ENCODE results near the gene EHD4. TPM values are rescaled to one million over a fixed set of nuclear protein-coding genes. Genes with fewer than 3 reads are reported as not detected.

The EHD4 gene
- total RNA-seq, 1 donor from 2014 or later = 18.8 TPM

GRCh38 chr15:41862515-41863116 is 109.7 kb downstream of the EHD4 start:
- Mint-ChIP-seq H3K4me3 (no peak overlapping the region), H3K9me3 (no peaks in the 10 kb centered on the region), H3K27ac (no peak overlapping the region), H3K27me3 (no peaks in the 10 kb centered on the region), H3K36me3 (no peaks in the 10 kb centered on the region), H3K4me1 (ENCODE audit: unreplicated experiment) (peaks cover 10% of the 10 kb centered on the region)
- no peak for DNase-seq (ENCODE audit: extremely low spot score, unreplicated experiment)
- no peak for TF ChIP-seq CTCF (conservative IDR thresholded peaks at IDR 0.05)

GRCh38 chr15:41861736-41862356 is 110.5 kb downstream of the EHD4 start:
- no peaks in the 10 kb centered on the region for H3K27me3 Mint-ChIP-seq
- no peak overlapping the region for H3K4me3 Mint-ChIP-seq
- no peaks in the 10 kb centered on the region for H3K9me3 Mint-ChIP-seq
- H3K36me3 Mint-ChIP-seq = no peaks in the 10 kb centered on the region
- no peak for DNase-seq (ENCODE audit: extremely low spot score, unreplicated experiment)
- peaks cover 5% of the 10 kb centered on the region for H3K4me1 Mint-ChIP-seq (ENCODE audit: unreplicated experiment)
- H3K27ac Mint-ChIP-seq = no peak overlapping the region
- TF ChIP-seq CTCF (conservative IDR thresholded peaks at IDR 0.05) = no peak

- H3K4me3 Mint-ChIP-seq = no peak overlapping the region
- TF ChIP-seq CTCF (conservative IDR thresholded peaks at IDR 0.05) = no peak
- peaks cover 9% of the 10 kb centered on the region for H3K4me1 Mint-ChIP-seq (ENCODE audit: unreplicated experiment)
- H3K9me3 Mint-ChIP-seq = no peaks in the 10 kb centered on the region
- DNase-seq (ENCODE audit: extremely low spot score, unreplicated experiment) = no peak
- no peaks in the 10 kb centered on the region for H3K27me3 Mint-ChIP-seq
- no peaks in the 10 kb centered on the region for H3K36me3 Mint-ChIP-seq
- H3K27ac Mint-ChIP-seq = no peak overlapping the region
Observed at GRCh38 chr15:41860049-41860828, 112.1 kb downstream of the EHD4 start.

- Mint-ChIP-seq H3K4me1 (ENCODE audit: unreplicated experiment) (peaks cover 9% of the 10 kb centered on the region), H3K4me3 (no peak overlapping the region), H3K9me3 (no peaks in the 10 kb centered on the region), H3K27ac (peak overlapping the region; percentile 21), H3K27me3 (no peaks in the 10 kb centered on the region), H3K36me3 (no peaks in the 10 kb centered on the region)
- no peak for DNase-seq (ENCODE audit: extremely low spot score, unreplicated experiment)
- no peak for TF ChIP-seq CTCF (conservative IDR thresholded peaks at IDR 0.05)
Observed at GRCh38 chr15:41858756-41859155, 113.6 kb downstream of the EHD4 start.

- H3K9me3 Mint-ChIP-seq = no peaks in the 10 kb centered on the region
- H3K27me3 Mint-ChIP-seq = no peaks in the 10 kb centered on the region
- DNase-seq (ENCODE audit: extremely low spot score, unreplicated experiment) = no peak
- no peak for TF ChIP-seq CTCF (conservative IDR thresholded peaks at IDR 0.05)
- H3K36me3 Mint-ChIP-seq = no peaks in the 10 kb centered on the region
- H3K4me3 Mint-ChIP-seq = no peak overlapping the region
- H3K4me1 Mint-ChIP-seq (ENCODE audit: unreplicated experiment) = peaks cover 4% of the 10 kb centered on the region
- no peak overlapping the region for H3K27ac Mint-ChIP-seq
Observed at GRCh38 chr15:41857316-41857715, 115.0 kb downstream of the EHD4 start.

Data from type B pancreatic cell (in vitro differentiated cells).